GM15510 (cell line): ENCODE results near the gene SLC12A9.

Experiments used
- POLR2A ChIP-seq: IDR thresholded peaks from 3 replicates; pipeline ENCODE4 v1.6.1; 2011; ENCODE audit warnings: borderline replicate concordance; ENCODE audit not compliant: insufficient read length; ENCODE audit errors: extremely low read depth

The SLC12A9 gene

GRCh38 chr7:100866729-100867039 lies 14.2 kb downstream of the SLC12A9 start:
- no peak for TF ChIP-seq POLR2A

- TF ChIP-seq POLR2A = peak; percentile 61
Observed at GRCh38 chr7:100867040-100867775, 14.7 kb downstream of the SLC12A9 start, which contains the start of gene TRIP6. Gene TRIP6, plus strand, starts transcription at chr7:100867387. Its CDS starts 111 bp downstream, at chr7:100867498.

- peak; percentile 8 for TF ChIP-seq POLR2A
Observed at GRCh38 chr7:100867776-100868485, 15.4 kb downstream of the SLC12A9 start.

GRCh38 chr7:100873599-100874299 lies 21.2 kb downstream of the SLC12A9 start:
- no peak for TF ChIP-seq POLR2A

GRCh38 chr7:100874300-100874576 lies 21.7 kb downstream of the SLC12A9 start:
- no peak for TF ChIP-seq POLR2A

- peak; percentile 87 for TF ChIP-seq POLR2A
Observed at GRCh38 chr7:100874577-100875355, 22.3 kb downstream of the SLC12A9 start, which contains the start of gene SRRT. Gene SRRT, plus strand, starts transcription at chr7:100875103. Its CDS starts 488 bp downstream, at chr7:100875591.

GRCh38 chr7:100875356-100875751 lies 22.8 kb downstream of the SLC12A9 start:
- no peak for TF ChIP-seq POLR2A

GRCh38 chr7:100878013-100878412 lies 25.5 kb downstream of the SLC12A9 start:
- TF ChIP-seq POLR2A = no peak

GRCh38 chr7:100878685-100879084 lies 26.2 kb downstream of the SLC12A9 start:
- no peak for TF ChIP-seq POLR2A

- no peak for TF ChIP-seq POLR2A
Observed at GRCh38 chr7:100879685-100880261, 27.3 kb downstream of the SLC12A9 start.

- TF ChIP-seq POLR2A = no peak
Observed at GRCh38 chr7:100880645-100881044, 28.1 kb downstream of the SLC12A9 start.

GRCh38 chr7:100881136-100881535 lies 28.6 kb downstream of the SLC12A9 start:
- TF ChIP-seq POLR2A = no peak

- TF ChIP-seq POLR2A = no peak
Observed at GRCh38 chr7:100882201-100882600, 29.7 kb downstream of the SLC12A9 start.

GRCh38 chr7:100882785-100883526 lies 30.4 kb downstream of the SLC12A9 start:
- TF ChIP-seq POLR2A = no peak
